Gastrocnemius medialis (tissue), 4 donors: Measurements from ENCODE around the gene MYBL2. TPM values are rescaled to one million over a fixed set of nuclear protein-coding genes. Genes with fewer than 3 reads are reported as not detected.

Source experiments
- ATAC-seq, 2 donors: fragments of 150-250 bp; one replicate each; pipeline ENCODE4 v1.9.1; 2016
- DNase-seq, 2 donors: peaks; one replicate each; pipeline ENCODE4 v3.0.0-alpha.2; 2019
- H3K27ac ChIP-seq, 4 donors: fragments of 200-600 bp; sonication (generic); 1 replicate in 1 of 4; 2 replicates in 3 of 4; pipeline ENCODE4 v1.5.1; 2016 to 2018; ENCODE audit warnings: mild to moderate bottlenecking in 2 of 4, moderate library complexity in 1 of 4
- H3K27me3 ChIP-seq, 3 donors: fragments of 200-600 bp; sonication (generic) in 2 of 3; 1 replicate in 1 of 3; 2 replicates in 2 of 3; pipeline versions ENCODE4 v1.5.1 to v1.6.0; 2016 to 2019; ENCODE audit warnings: mild to moderate bottlenecking in 1 of 3, moderate library complexity in 1 of 3
- H3K36me3 ChIP-seq, 2 donors: fragments of 200-600 bp; sonication (generic) in 1 of 2; one replicate each; pipeline ENCODE4 v1.5.1; 2017 to 2018
- H3K4me1 ChIP-seq, 2 donors: fragments of 200-600 bp; sonication (generic) in 1 of 2; one replicate each; pipeline ENCODE4 v1.5.1; 2016 to 2017; ENCODE audit warnings: mild to moderate bottlenecking in 2 of 2
- H3K4me3 ChIP-seq, 4 donors: fragments of 200-600 bp; sonication (generic) in 3 of 4; 1 replicate in 1 of 4; 2 replicates in 3 of 4; pipeline ENCODE4 v1.5.1; 2016 to 2019; ENCODE audit warnings: mild to moderate bottlenecking in 2 of 4
- H3K9me3 ChIP-seq, 3 donors: fragments of 200-600 bp; sonication (generic) in 2 of 3; 1 replicate in 1 of 3; 2 replicates in 2 of 3; pipeline ENCODE4 v1.5.1; 2016 to 2019
- CTCF ChIP-seq, 5 experiments: fragments of 450-650 bp in 3 of 5; fragments of 200-600 bp in 2 of 5; sonication (generic) in 2 of 5; IDR thresholded peaks in 4 of 5; conservative IDR thresholded peaks in 1 of 5; 1 replicate in 4 of 5; 2 replicates in 1 of 5; pipeline ENCODE4 v1.5.1; 2016 to 2019; ENCODE audit warnings: antibody characterized with exemption in 5 of 5, mild to moderate bottlenecking in 3 of 5, moderate library complexity in 3 of 5
- POLR2A ChIP-seq, 2 donors: fragments of 450-650 bp; IDR thresholded peaks; one replicate each; pipeline ENCODE4 v1.6.1; 2017; ENCODE audit warnings: antibody characterized with exemption in 2 of 2, mild to moderate bottlenecking in 2 of 2, moderate library complexity in 2 of 2
- in situ Hi-C, 4 donors: fragments of 200-750 bp; cut with MboI; loops; one replicate each; pipeline versions ENCODE4 v1.15.0 to v1.8.0; 2017; ENCODE audit warnings: low sequenced_read_pairs in 4 of 4
- intact Hi-C: fragments of 100-400 bp; cut with DNase I; formaldehyde crosslinking; loops from one replicate; pipeline ENCODE4 v1.15.1; 2023; ENCODE audit warnings: low total_unique reads
- total RNA-seq, 4 donors: library from RNA; depleted of rRNA; stranded (reverse); fragments of >200 nt; gene quantifications; one replicate each; pipeline versions ENCODE4 v1.1.0 to v1.2.3, GENCODE V29; 2016

MYBL2 gene
- total RNA-seq, 4 donors from 2014 or later, result 0.55 TPM; not detected in 3

- Histone ChIP-seq H3K36me3 (no peaks in the 10 kb centered on the region), H3K27me3 (no peaks in the 10 kb centered on the region), H3K9me3 (no peaks in the 10 kb centered on the region), H3K4me1 (no peaks in the 10 kb centered on the region), H3K27ac (no peak overlapping the region), H3K4me3 (no peak overlapping the region)
- no peak for ATAC-seq
- in situ Hi-C loops (no loop called here), intact Hi-C loops (no loop called here)
- no peak for DNase-seq
- TF ChIP-seq POLR2A (IDR thresholded peaks at IDR 0.05), result no peak
- TF ChIP-seq CTCF (IDR thresholded peaks at IDR 0.05 in 4 of 5, conservative IDR thresholded peaks at IDR 0.05 in 1 of 5), result no peak
Observed at GRCh38 chr20:43731469-43731868, 64.6 kb downstream of the MYBL2 start.

GRCh38 chr20:43731927-43732326 lies 65.0 kb downstream of the MYBL2 start:
- intact Hi-C loops, result no loop called here
- no peak overlapping the region for H3K27ac ChIP-seq
- no peak for TF ChIP-seq CTCF (IDR thresholded peaks at IDR 0.05 in 4 of 5, conservative IDR thresholded peaks at IDR 0.05 in 1 of 5)
- no peak for TF ChIP-seq POLR2A (IDR thresholded peaks at IDR 0.05)
- no peaks in the 10 kb centered on the region for H3K4me1 ChIP-seq
- no peaks in the 10 kb centered on the region for H3K36me3 ChIP-seq
- in situ Hi-C loops, result no loop called here
- DNase-seq (no peak), ATAC-seq (no peak)
- H3K27me3 ChIP-seq, result no peaks in the 10 kb centered on the region
- H3K4me3 ChIP-seq, result no peak overlapping the region
- no peaks in the 10 kb centered on the region for H3K9me3 ChIP-seq

- no peak for DNase-seq
- intact Hi-C loops, result no loop called here
- no peak overlapping the region for H3K4me3 ChIP-seq
- H3K9me3 ChIP-seq, result no peaks in the 10 kb centered on the region
- H3K27ac ChIP-seq, result no peak overlapping the region
- in situ Hi-C loops, result no loop called here
- H3K27me3 ChIP-seq, result no peaks in the 10 kb centered on the region
- no peaks in the 10 kb centered on the region for H3K4me1 ChIP-seq
- TF ChIP-seq POLR2A (IDR thresholded peaks at IDR 0.05), result no peak
- no peak for TF ChIP-seq CTCF (IDR thresholded peaks at IDR 0.05 in 4 of 5, conservative IDR thresholded peaks at IDR 0.05 in 1 of 5)
- no peaks in the 10 kb centered on the region for H3K36me3 ChIP-seq
- no peak for ATAC-seq
Observed at GRCh38 chr20:43736588-43737158, 69.8 kb downstream of the MYBL2 start.

GRCh38 chr20:43737925-43738324 lies 71.0 kb downstream of the MYBL2 start:
- H3K36me3 ChIP-seq, result no peaks in the 10 kb centered on the region
- H3K9me3 ChIP-seq, result no peaks in the 10 kb centered on the region
- DNase-seq (no peak), ATAC-seq (no peak)
- no peaks in the 10 kb centered on the region for H3K27me3 ChIP-seq
- intact Hi-C loops (no loop called here), in situ Hi-C loops (no loop called here)
- TF ChIP-seq POLR2A (IDR thresholded peaks at IDR 0.05), result no peak
- TF ChIP-seq CTCF (IDR thresholded peaks at IDR 0.05 in 4 of 5, conservative IDR thresholded peaks at IDR 0.05 in 1 of 5), result no peak
- H3K27ac ChIP-seq, result no peak overlapping the region
- H3K4me1 ChIP-seq, result no peaks in the 10 kb centered on the region
- H3K4me3 ChIP-seq, result no peak overlapping the region

GRCh38 chr20:43739148-43739749 lies 72.3 kb downstream of the MYBL2 start:
- no peak for TF ChIP-seq CTCF (IDR thresholded peaks at IDR 0.05 in 4 of 5, conservative IDR thresholded peaks at IDR 0.05 in 1 of 5)
- TF ChIP-seq POLR2A (IDR thresholded peaks at IDR 0.05), result no peak
- Histone ChIP-seq H3K9me3 (no peaks in the 10 kb centered on the region), H3K4me1 (no peaks in the 10 kb centered on the region), H3K4me3 (no peak overlapping the region), H3K27ac (no peak overlapping the region), H3K36me3 (no peaks in the 10 kb centered on the region), H3K27me3 (no peaks in the 10 kb centered on the region)
- DNase-seq (no peak), ATAC-seq (no peak)
- intact Hi-C loops (no loop called here), in situ Hi-C loops (no loop called here)
